ENCODE measurements around the gene BSG.

GRCh38 chr19:596263-596655 is 23.9 kb downstream of the BSG start:
- TF ChIP-seq, protein P1, sequence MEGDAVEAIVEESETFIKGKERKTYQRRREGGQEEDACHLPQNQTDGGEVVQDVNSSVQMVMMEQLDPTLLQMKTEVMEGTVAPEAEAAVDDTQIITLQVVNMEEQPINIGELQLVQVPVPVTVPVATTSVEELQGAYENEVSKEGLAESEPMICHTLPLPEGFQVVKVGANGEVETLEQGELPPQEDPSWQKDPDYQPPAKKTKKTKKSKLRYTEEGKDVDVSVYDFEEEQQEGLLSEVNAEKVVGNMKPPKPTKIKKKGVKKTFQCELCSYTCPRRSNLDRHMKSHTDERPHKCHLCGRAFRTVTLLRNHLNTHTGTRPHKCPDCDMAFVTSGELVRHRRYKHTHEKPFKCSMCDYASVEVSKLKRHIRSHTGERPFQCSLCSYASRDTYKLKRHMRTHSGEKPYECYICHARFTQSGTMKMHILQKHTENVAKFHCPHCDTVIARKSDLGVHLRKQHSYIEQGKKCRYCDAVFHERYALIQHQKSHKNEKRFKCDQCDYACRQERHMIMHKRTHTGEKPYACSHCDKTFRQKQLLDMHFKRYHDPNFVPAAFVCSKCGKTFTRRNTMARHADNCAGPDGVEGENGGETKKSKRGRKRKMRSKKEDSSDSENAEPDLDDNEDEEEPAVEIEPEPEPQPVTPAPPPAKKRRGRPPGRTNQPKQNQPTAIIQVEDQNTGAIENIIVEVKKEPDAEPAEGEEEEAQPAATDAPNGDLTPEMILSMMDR (IDR thresholded peaks at IDR 0.05) = no peak
- no peak for TF ChIP-seq POLR2A (IDR thresholded peaks at IDR 0.05)

Data from heart left ventricle (tissue), 13 donors.